Gastroesophageal sphincter (tissue), 4 donors: ENCODE measurements around the gene CNN2. TPM values are rescaled to one million over a fixed set of nuclear protein-coding genes. Genes with fewer than 3 reads are reported as not detected.
A peak's percentile ranks its signal among the peaks of the same experiment; 100 is the strongest.

Experiments used
- ATAC-seq: fragments of 150-250 bp; one replicate; pipeline ENCODE4 v1.9.1; 2016; ENCODE audit warnings: mild to moderate bottlenecking, moderate library complexity
- H3K27ac ChIP-seq, 4 donors: fragments of 200-600 bp; sonication (generic) in 3 of 4; 1 replicate in 3 of 4; 2 replicates in 1 of 4; pipeline ENCODE4 v1.5.1; 2016 to 2019
- H3K27me3 ChIP-seq: fragments of 200-600 bp; sonication (generic); one replicate; pipeline ENCODE4 v1.5.1; 2019
- H3K36me3 ChIP-seq, 2 donors: fragments of 200-600 bp; sonication (generic); one replicate each; pipeline ENCODE4 v1.5.1; 2019; ENCODE audit warnings: control low read depth in 1 of 2
- H3K4me1 ChIP-seq, 3 donors: fragments of 200-600 bp; sonication (generic); 1 replicate in 2 of 3; 2 replicates in 1 of 3; pipeline ENCODE4 v1.5.1; 2016 to 2019; ENCODE audit warnings: control low read depth in 2 of 3
- H3K4me3 ChIP-seq, 2 donors: fragments of 200-600 bp; sonication (generic); one replicate each; pipeline ENCODE4 v1.5.1; 2019; ENCODE audit warnings: mild to moderate bottlenecking in 1 of 2, moderate library complexity in 1 of 2
- H3K9me3 ChIP-seq, 3 donors: fragments of 200-600 bp; sonication (generic); one replicate each; pipeline ENCODE4 v1.5.1; 2017 to 2019; ENCODE audit warnings: control low read depth in 2 of 3
- CTCF ChIP-seq, 4 experiments: fragments of 200-600 bp in 2 of 4; fragments of 450-650 bp in 2 of 4; sonication (generic) in 1 of 4; IDR thresholded peaks; one replicate each; pipeline ENCODE4 v1.5.1; 2017 to 2019; ENCODE audit warnings: antibody characterized with exemption in 4 of 4, mild to moderate bottlenecking in 2 of 4, moderate library complexity in 2 of 4
- EP300 ChIP-seq: sonication (generic); formaldehyde crosslinking; IDR thresholded peaks from one replicate; pipeline ENCODE4 v1.6.1; 2017; ENCODE audit warnings: antibody characterized with exemption, mild to moderate bottlenecking
- POLR2A ChIP-seq, 2 donors: fragments of 450-650 bp; IDR thresholded peaks; one replicate each; pipeline ENCODE4 v1.6.1; 2017; ENCODE audit warnings: antibody characterized with exemption in 2 of 2, mild to moderate bottlenecking in 2 of 2, moderate library complexity in 1 of 2
- POLR2AphosphoS5 ChIP-seq: sonication (generic); formaldehyde crosslinking; IDR thresholded peaks from one replicate; pipeline ENCODE4 v1.6.1; 2017; ENCODE audit warnings: antibody characterized with exemption
- WGBS, 2 donors: methylation state at CpG; one replicate each; pipeline ENCODE4 v1.1.5; 2018; ENCODE audit warnings: low coverage in 1 of 2; 5-methylcytosine and 5-hydroxymethylcytosine counted together
- total RNA-seq, 4 donors: library from RNA; depleted of rRNA; stranded (reverse); fragments of >200 nt; gene quantifications; one replicate each; pipeline ENCODE4 v1.1.0, GENCODE V29; 2016

Gene CNN2
- total RNA-seq, 4 donors from 2014 or later, result 52.9 to 103 (median 75.2) TPM

- TF ChIP-seq CTCF (IDR thresholded peaks at IDR 0.05) (no peak), EP300 (no peak), POLR2A (IDR thresholded peaks at IDR 0.05) (no peak), POLR2AphosphoS5 (no peak)
- H3K4me1 ChIP-seq, result peaks cover 0 to 27% (median 6%) of the 10 kb centered on the region in 3 donors
- H3K9me3 ChIP-seq, result no peaks in the 10 kb centered on the region
- peak overlapping the region in 1 of 2 donors; percentile 34 for H3K4me3 ChIP-seq
- no peak overlapping the region for H3K27ac ChIP-seq
- peaks cover 34% of the 10 kb centered on the region for H3K27me3 ChIP-seq
- WGBS, 2 donors, result 59% methylated on average over 3 of the region's 58 CpGs; no CpG with 5 or more reads in 1 of the 2 donors
- H3K36me3 ChIP-seq, result peaks cover 0 to 10% of the 10 kb centered on the region in 2 donors
- ATAC-seq, result no peak
Observed at GRCh38 chr19:1081301-1082164, 55.1 kb downstream of the CNN2 start.

- peaks cover 0 to 18% of the 10 kb centered on the region in 2 donors for H3K36me3 ChIP-seq
- H3K27ac ChIP-seq, result no peak overlapping the region
- H3K27me3 ChIP-seq, result peaks cover 34% of the 10 kb centered on the region
- ATAC-seq, result peak; percentile 29
- no peaks in the 10 kb centered on the region for H3K9me3 ChIP-seq
- TF ChIP-seq CTCF (IDR thresholded peaks at IDR 0.05), result no peak
- TF ChIP-seq POLR2A (IDR thresholded peaks at IDR 0.05), result no peak
- no peak for TF ChIP-seq EP300
- TF ChIP-seq POLR2AphosphoS5, result no peak
- peak overlapping the region in 1 of 2 donors; percentile 34 for H3K4me3 ChIP-seq
- H3K4me1 ChIP-seq, result peaks cover 0 to 32% (median 9%) of the 10 kb centered on the region in 3 donors
- WGBS, 2 donors, result 45% methylated on average over 9 of the region's 51 CpGs; no CpG with 5 or more reads in 1 of the 2 donors
Observed at GRCh38 chr19:1082165-1082927, 55.9 kb downstream of the CNN2 start.

GRCh38 chr19:1082928-1083816 lies 56.8 kb downstream of the CNN2 start:
- peaks cover 34% of the 10 kb centered on the region for H3K27me3 ChIP-seq
- H3K27ac ChIP-seq, result no peak overlapping the region
- ATAC-seq, result no peak
- no peaks in the 10 kb centered on the region for H3K9me3 ChIP-seq
- H3K4me3 ChIP-seq, result peak overlapping the region in 1 of 2 donors; percentile 34
- H3K36me3 ChIP-seq, result peaks cover 0 to 27% of the 10 kb centered on the region in 2 donors
- TF ChIP-seq POLR2AphosphoS5, result no peak
- TF ChIP-seq CTCF (IDR thresholded peaks at IDR 0.05), result no peak
- TF ChIP-seq POLR2A (IDR thresholded peaks at IDR 0.05), result no peak
- no peak for TF ChIP-seq EP300
- WGBS, 2 donors, result 65 to 100% methylated on average over 1 to 15 of the region's 59 CpGs
- peaks cover 0 to 40% (median 15%) of the 10 kb centered on the region in 3 donors for H3K4me1 ChIP-seq

- TF ChIP-seq EP300 (no peak), POLR2AphosphoS5 (no peak), POLR2A (IDR thresholded peaks at IDR 0.05) (no peak), CTCF (IDR thresholded peaks at IDR 0.05) (no peak)
- no peaks in the 10 kb centered on the region for H3K9me3 ChIP-seq
- peaks cover 34% of the 10 kb centered on the region for H3K27me3 ChIP-seq
- H3K4me1 ChIP-seq, result peaks cover 0 to 51% (median 24%) of the 10 kb centered on the region in 3 donors
- H3K27ac ChIP-seq, result no peak overlapping the region
- WGBS, 2 donors, result 81 to 88% methylated on average over 4 to 5 of the region's 43 CpGs
- H3K4me3 ChIP-seq, result no peak overlapping the region
- H3K36me3 ChIP-seq, result peaks cover 0 to 37% of the 10 kb centered on the region in 2 donors
- ATAC-seq, result no peak
Observed at GRCh38 chr19:1084024-1084868, 57.8 kb downstream of the CNN2 start.
